ENCODE measurements around the gene CIT.

Gene CIT

GRCh38 chr12:119695034-119695433 lies 182.1 kb downstream of the CIT start:
- H3K4me3 ChIP-seq (ENCODE audit: low read depth, low read length), result no peak overlapping the region
- peak; percentile 51 for TF ChIP-seq CTCF (IDR thresholded peaks at IDR 0.05; ENCODE audit: borderline replicate concordance, insufficient read depth, low read depth, low read length)

GRCh38 chr12:119694111-119694510 lies 183.0 kb downstream of the CIT start:
- TF ChIP-seq CTCF (IDR thresholded peaks at IDR 0.05; ENCODE audit: borderline replicate concordance, insufficient read depth, low read depth, low read length), result no peak
- no peak overlapping the region for H3K4me3 ChIP-seq (ENCODE audit: low read depth, low read length)

- TF ChIP-seq CTCF (IDR thresholded peaks at IDR 0.05; ENCODE audit: borderline replicate concordance, insufficient read depth, low read depth, low read length), result no peak
- H3K4me3 ChIP-seq (ENCODE audit: low read depth, low read length), result no peak overlapping the region
Measured at GRCh38 chr12:119693511-119693910, 183.6 kb downstream of the CIT start.

GRCh38 chr12:119692997-119693396 lies 184.1 kb downstream of the CIT start:
- no peak overlapping the region for H3K4me3 ChIP-seq (ENCODE audit: low read depth, low read length)
- no peak for TF ChIP-seq CTCF (IDR thresholded peaks at IDR 0.05; ENCODE audit: borderline replicate concordance, insufficient read depth, low read depth, low read length)

GRCh38 chr12:119692410-119692809 lies 184.7 kb downstream of the CIT start:
- H3K4me3 ChIP-seq (ENCODE audit: low read depth, low read length), result no peak overlapping the region
- TF ChIP-seq CTCF (IDR thresholded peaks at IDR 0.05; ENCODE audit: borderline replicate concordance, insufficient read depth, low read depth, low read length), result no peak

GRCh38 chr12:119691202-119691810 lies 185.8 kb downstream of the CIT start:
- no peak overlapping the region for H3K4me3 ChIP-seq (ENCODE audit: low read depth, low read length)
- no peak for TF ChIP-seq CTCF (IDR thresholded peaks at IDR 0.05; ENCODE audit: borderline replicate concordance, insufficient read depth, low read depth, low read length)

GRCh38 chr12:119689935-119690500 lies 187.1 kb downstream of the CIT start:
- no peak overlapping the region for H3K4me3 ChIP-seq (ENCODE audit: low read depth, low read length)
- no peak for TF ChIP-seq CTCF (IDR thresholded peaks at IDR 0.05; ENCODE audit: borderline replicate concordance, insufficient read depth, low read depth, low read length)

Data from GM12875 (cell line).